WTC11 (cell line): ENCODE measurements around the gene SRM. TPM values are rescaled to one million over a fixed set of nuclear protein-coding genes. Genes with fewer than 3 reads are reported as not detected.
A peak's percentile ranks its signal among the peaks of the same experiment; 100 is the strongest.

Experiments used
- ATF1 ChIP-seq: sonication (generic); formaldehyde crosslinking; IDR thresholded peaks from 2 replicates; pipeline ENCODE4 v1.8.1; 2023; ENCODE audit warnings: mild to moderate bottlenecking, moderate library complexity, missing genetic modification reagents
- ESRRA ChIP-seq: sonication (generic); formaldehyde crosslinking; IDR thresholded peaks from 2 replicates; pipeline ENCODE4 v1.8.1; 2022; ENCODE audit warnings: mild to moderate bottlenecking, missing genetic modification reagents, borderline replicate concordance
- ETV6 ChIP-seq: sonication (generic); formaldehyde crosslinking; IDR thresholded peaks from 2 replicates; pipeline ENCODE4 v1.8.1; 2022; ENCODE audit warnings: mild to moderate bottlenecking, missing genetic modification reagents
- FOXP1 ChIP-seq: sonication (generic); formaldehyde crosslinking; IDR thresholded peaks from 2 replicates; pipeline ENCODE4 v1.8.0; 2022; ENCODE audit warnings: missing genetic modification reagents, mild to moderate bottlenecking, moderate library complexity, borderline replicate concordance
- GABPB1 ChIP-seq: sonication (generic); formaldehyde crosslinking; IDR thresholded peaks from 2 replicates; pipeline ENCODE4 v1.8.1; 2023; ENCODE audit warnings: mild to moderate bottlenecking, missing genetic modification reagents
- GRHL2 ChIP-seq: fragments of 250-450 bp; sonication (Bioruptor Pico); IDR thresholded peaks from 2 replicates; pipeline ENCODE4 v1.8.0; 2022; ENCODE audit warnings: mild to moderate bottlenecking, moderate library complexity; ENCODE audit not compliant: insufficient replicate concordance, severe bottlenecking
- JUN ChIP-seq: sonication (generic); formaldehyde crosslinking; IDR thresholded peaks from 2 replicates; pipeline ENCODE4 v1.8.0; 2023; ENCODE audit warnings: mild to moderate bottlenecking, missing genetic modification reagents
- KAT7 ChIP-seq: sonication (generic); formaldehyde crosslinking; IDR thresholded peaks from 2 replicates; pipeline ENCODE4 v1.8.1; 2023; ENCODE audit warnings: missing genetic modification reagents, mild to moderate bottlenecking, borderline replicate concordance
- NFATC4 ChIP-seq: fragments of 250-450 bp; sonication (Bioruptor Pico); IDR thresholded peaks from 2 replicates; pipeline ENCODE4 v1.9.0; 2021; ENCODE audit warnings: mild to moderate bottlenecking
- NFE2L1 ChIP-seq: sonication (generic); formaldehyde crosslinking; IDR thresholded peaks from 2 replicates; pipeline ENCODE4 v1.8.1; 2023; ENCODE audit warnings: missing genetic modification reagents
- NR2C2 ChIP-seq: sonication (generic); formaldehyde crosslinking; IDR thresholded peaks from 2 replicates; pipeline ENCODE4 v1.8.0; 2022; ENCODE audit warnings: mild to moderate bottlenecking, missing genetic modification reagents
- RORB ChIP-seq: fragments of 250-450 bp; sonication (Bioruptor Pico); IDR thresholded peaks from 2 replicates; pipeline ENCODE4 v1.9.0; 2021; ENCODE audit warnings: mild to moderate bottlenecking
- SMAD3 ChIP-seq: sonication (generic); formaldehyde crosslinking; IDR thresholded peaks from 2 replicates; pipeline ENCODE4 v1.8.0; 2022; ENCODE audit warnings: missing genetic modification reagents, mild to moderate bottlenecking, borderline replicate concordance
- ZNF219 ChIP-seq: sonication (generic); formaldehyde crosslinking; IDR thresholded peaks from 2 replicates; pipeline ENCODE4 v1.8.0; 2023; ENCODE audit warnings: missing genetic modification reagents, mild to moderate bottlenecking, borderline replicate concordance
- ZNF263 ChIP-seq: sonication (generic); formaldehyde crosslinking; IDR thresholded peaks from 2 replicates; pipeline ENCODE4 v1.8.1; 2022; ENCODE audit warnings: low read depth, mild to moderate bottlenecking, moderate library complexity, missing genetic modification reagents
- ZNF317 ChIP-seq: sonication (generic); formaldehyde crosslinking; IDR thresholded peaks from 2 replicates; pipeline ENCODE4 v1.8.1; 2023; ENCODE audit warnings: low read depth, mild to moderate bottlenecking, moderate library complexity, missing genetic modification reagents, borderline replicate concordance
- total RNA-seq: library from RNA; stranded (reverse); gene quantifications from 3 replicates; pipeline ENCODE4 v1.2.3, GENCODE V29; 2021
- TF ChIP-seq, protein P1 (sequence below): sonication (generic); formaldehyde crosslinking; IDR thresholded peaks from 2 replicates; pipeline ENCODE4 v1.8.1; 2023; ENCODE audit warnings: mild to moderate bottlenecking, moderate library complexity, missing genetic modification reagents
- TF ChIP-seq, protein P2 (sequence below): sonication (generic); formaldehyde crosslinking; IDR thresholded peaks from 2 replicates; pipeline ENCODE4 v1.8.1; 2022; ENCODE audit warnings: mild to moderate bottlenecking, moderate library complexity, missing genetic modification reagents
- TF ChIP-seq, protein P3 (sequence below): fragments of 250-450 bp; sonication (Bioruptor Pico); IDR thresholded peaks from 2 replicates; pipeline ENCODE4 v1.9.0; 2021; ENCODE audit warnings: mild to moderate bottlenecking
- TF ChIP-seq, protein P4 (sequence below): sonication (generic); formaldehyde crosslinking; IDR thresholded peaks from 2 replicates; pipeline ENCODE4 v1.8.1; 2022; ENCODE audit warnings: low read depth, mild to moderate bottlenecking, moderate library complexity, missing genetic modification reagents, borderline replicate concordance
- TF ChIP-seq, protein P5 (sequence below): sonication (generic); formaldehyde crosslinking; IDR thresholded peaks from 2 replicates; pipeline ENCODE4 v1.8.1; 2022; ENCODE audit warnings: low read depth, missing genetic modification reagents, borderline replicate concordance
- TF ChIP-seq, protein P6 (sequence below): sonication (generic); formaldehyde crosslinking; IDR thresholded peaks from 2 replicates; pipeline ENCODE4 v1.8.0; 2022; ENCODE audit warnings: mild to moderate bottlenecking, missing genetic modification reagents
- TF ChIP-seq, protein P7 (sequence below): sonication (generic); formaldehyde crosslinking; conservative IDR thresholded peaks from 2 replicates; pipeline ENCODE4 v1.8.1; 2022; ENCODE audit warnings: mild to moderate bottlenecking, missing genetic modification reagents
- TF ChIP-seq, protein P8 (sequence below): sonication (generic); formaldehyde crosslinking; IDR thresholded peaks from 2 replicates; pipeline ENCODE4 v1.8.0; 2023; ENCODE audit warnings: mild to moderate bottlenecking, missing genetic modification reagents
- TF ChIP-seq, protein P9 (sequence below): sonication (generic); formaldehyde crosslinking; IDR thresholded peaks from 2 replicates; pipeline ENCODE4 v1.8.1; 2023; ENCODE audit warnings: mild to moderate bottlenecking, missing genetic modification reagents, moderate library complexity

Gene SRM
- total RNA-seq, 1 experiment from 2014 or later: 200 TPM

DNA sequence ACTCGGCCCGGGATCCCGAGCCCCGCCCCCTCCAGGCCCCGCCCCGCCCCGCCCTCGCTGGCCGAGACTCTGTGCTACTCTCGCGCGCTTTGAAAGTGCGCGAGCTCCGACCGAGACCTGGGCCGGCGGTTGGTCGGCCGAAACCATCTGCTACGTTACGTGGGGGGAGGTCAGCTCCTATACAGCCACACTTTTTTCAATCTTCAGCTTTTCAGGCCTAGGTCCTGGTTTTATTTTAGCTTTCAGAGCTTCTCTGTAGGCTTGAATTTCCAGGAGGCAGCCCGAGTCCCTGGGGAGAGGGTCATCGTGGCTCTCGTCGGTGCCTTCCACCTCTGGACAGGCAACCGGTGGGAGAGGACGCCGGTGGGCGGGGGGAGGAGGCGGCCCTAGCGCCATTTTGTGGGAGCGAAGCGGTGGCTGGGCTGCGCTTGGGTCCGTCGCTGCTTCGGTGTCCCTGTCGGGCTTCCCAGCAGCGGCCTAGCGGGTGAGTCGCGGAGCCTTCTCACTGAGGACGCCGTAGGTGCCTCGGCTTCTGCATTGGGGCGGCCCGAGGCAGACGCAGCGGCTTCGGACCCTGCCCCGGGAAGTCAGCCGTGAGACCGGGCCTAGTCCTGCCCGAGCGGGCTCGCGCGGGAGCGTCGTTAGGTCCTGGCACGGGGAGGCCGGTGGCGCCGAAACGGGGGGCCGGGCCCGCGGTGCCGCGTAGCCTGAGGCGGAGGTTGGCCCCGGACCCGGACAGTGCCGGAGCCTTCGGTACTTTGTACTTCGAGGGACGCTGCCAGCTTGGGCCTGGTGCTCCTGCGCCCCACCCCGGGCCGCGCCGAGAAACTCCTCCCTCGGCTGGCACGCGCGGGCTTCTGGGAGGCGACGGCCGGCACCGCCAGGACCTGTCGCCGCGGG, 47.3 kb downstream of the SRM start, which contains the start of gene TARDBP (continued):
- TF ChIP-seq, protein P1, sequence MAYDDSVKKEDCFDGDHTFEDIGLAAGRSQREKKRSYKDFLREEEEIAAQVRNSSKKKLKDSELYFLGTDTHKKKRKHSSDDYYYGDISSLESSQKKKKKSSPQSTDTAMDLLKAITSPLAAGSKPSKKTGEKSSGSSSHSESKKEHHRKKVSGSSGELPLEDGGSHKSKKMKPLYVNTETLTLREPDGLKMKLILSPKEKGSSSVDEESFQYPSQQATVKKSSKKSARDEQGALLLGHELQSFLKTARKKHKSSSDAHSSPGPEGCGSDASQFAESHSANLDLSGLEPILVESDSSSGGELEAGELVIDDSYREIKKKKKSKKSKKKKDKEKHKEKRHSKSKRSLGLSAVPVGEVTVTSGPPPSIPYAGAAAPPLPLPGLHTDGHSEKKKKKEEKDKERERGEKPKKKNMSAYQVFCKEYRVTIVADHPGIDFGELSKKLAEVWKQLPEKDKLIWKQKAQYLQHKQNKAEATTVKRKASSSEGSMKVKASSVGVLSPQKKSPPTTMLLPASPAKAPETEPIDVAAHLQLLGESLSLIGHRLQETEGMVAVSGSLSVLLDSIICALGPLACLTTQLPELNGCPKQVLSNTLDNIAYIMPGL: peak; percentile 72; the same call in 1 of the 2 replicates
- peak; percentile 74; the same call in 1 of the 2 replicates for TF ChIP-seq ESRRA (CRISPR knock-in tag)
- TF ChIP-seq, protein P2, sequence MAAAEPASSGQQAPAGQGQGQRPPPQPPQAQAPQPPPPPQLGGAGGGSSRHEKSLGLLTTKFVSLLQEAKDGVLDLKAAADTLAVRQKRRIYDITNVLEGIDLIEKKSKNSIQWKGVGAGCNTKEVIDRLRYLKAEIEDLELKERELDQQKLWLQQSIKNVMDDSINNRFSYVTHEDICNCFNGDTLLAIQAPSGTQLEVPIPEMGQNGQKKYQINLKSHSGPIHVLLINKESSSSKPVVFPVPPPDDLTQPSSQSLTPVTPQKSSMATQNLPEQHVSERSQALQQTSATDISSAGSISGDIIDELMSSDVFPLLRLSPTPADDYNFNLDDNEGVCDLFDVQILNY (CRISPR knock-in tag): 0 out of 2 replicates have a peak, but pooled peaks have one; percentile 17
- TF ChIP-seq RORB (CRISPR knock-in tag): no peak
- peak; percentile 34 for TF ChIP-seq GABPB1 (CRISPR knock-in tag)
- TF ChIP-seq ZNF317 (CRISPR knock-in tag): no peak
- TF ChIP-seq, protein P3, sequence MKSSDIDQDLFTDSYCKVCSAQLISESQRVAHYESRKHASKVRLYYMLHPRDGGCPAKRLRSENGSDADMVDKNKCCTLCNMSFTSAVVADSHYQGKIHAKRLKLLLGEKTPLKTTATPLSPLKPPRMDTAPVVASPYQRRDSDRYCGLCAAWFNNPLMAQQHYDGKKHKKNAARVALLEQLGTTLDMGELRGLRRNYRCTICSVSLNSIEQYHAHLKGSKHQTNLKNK: no peak
- TF ChIP-seq, protein P4, sequence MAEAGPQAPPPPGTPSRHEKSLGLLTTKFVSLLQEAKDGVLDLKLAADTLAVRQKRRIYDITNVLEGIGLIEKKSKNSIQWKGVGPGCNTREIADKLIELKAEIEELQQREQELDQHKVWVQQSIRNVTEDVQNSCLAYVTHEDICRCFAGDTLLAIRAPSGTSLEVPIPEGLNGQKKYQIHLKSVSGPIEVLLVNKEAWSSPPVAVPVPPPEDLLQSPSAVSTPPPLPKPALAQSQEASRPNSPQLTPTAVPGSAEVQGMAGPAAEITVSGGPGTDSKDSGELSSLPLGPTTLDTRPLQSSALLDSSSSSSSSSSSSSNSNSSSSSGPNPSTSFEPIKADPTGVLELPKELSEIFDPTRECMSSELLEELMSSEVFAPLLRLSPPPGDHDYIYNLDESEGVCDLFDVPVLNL (CRISPR knock-in tag): peak; percentile 76
- TF ChIP-seq GRHL2: no peak
- peak; percentile 92 for TF ChIP-seq FOXP1 (CRISPR knock-in tag)
- TF ChIP-seq KAT7 (CRISPR knock-in tag): peak; percentile 84; the same call in 1 of the 2 replicates
- no peak for TF ChIP-seq SMAD3
- TF ChIP-seq NFATC4 (CRISPR knock-in tag): no peak
- TF ChIP-seq, protein P5, sequence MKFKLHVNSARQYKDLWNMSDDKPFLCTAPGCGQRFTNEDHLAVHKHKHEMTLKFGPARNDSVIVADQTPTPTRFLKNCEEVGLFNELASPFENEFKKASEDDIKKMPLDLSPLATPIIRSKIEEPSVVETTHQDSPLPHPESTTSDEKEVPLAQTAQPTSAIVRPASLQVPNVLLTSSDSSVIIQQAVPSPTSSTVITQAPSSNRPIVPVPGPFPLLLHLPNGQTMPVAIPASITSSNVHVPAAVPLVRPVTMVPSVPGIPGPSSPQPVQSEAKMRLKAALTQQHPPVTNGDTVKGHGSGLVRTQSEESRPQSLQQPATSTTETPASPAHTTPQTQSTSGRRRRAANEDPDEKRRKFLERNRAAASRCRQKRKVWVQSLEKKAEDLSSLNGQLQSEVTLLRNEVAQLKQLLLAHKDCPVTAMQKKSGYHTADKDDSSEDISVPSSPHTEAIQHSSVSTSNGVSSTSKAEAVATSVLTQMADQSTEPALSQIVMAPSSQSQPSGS (CRISPR knock-in tag): no peak; the same call in 1 of the 2 replicates
- TF ChIP-seq, protein P6, sequence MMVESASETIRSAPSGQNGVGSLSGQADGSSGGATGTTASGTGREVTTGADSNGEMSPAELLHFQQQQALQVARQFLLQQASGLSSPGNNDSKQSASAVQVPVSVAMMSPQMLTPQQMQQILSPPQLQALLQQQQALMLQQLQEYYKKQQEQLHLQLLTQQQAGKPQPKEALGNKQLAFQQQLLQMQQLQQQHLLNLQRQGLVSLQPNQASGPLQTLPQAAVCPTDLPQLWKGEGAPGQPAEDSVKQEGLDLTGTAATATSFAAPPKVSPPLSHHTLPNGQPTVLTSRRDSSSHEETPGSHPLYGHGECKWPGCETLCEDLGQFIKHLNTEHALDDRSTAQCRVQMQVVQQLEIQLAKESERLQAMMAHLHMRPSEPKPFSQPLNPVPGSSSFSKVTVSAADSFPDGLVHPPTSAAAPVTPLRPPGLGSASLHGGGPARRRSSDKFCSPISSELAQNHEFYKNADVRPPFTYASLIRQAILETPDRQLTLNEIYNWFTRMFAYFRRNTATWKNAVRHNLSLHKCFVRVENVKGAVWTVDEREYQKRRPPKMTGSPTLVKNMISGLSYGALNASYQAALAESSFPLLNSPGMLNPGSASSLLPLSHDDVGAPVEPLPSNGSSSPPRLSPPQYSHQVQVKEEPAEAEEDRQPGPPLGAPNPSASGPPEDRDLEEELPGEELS (CRISPR knock-in tag): peak; percentile 68
- no peak for TF ChIP-seq ATF1 (CRISPR knock-in tag)
- TF ChIP-seq ZNF219 (CRISPR knock-in tag): peak; percentile 80; the same call in 1 of the 2 replicates
- TF ChIP-seq NFE2L1 (CRISPR knock-in tag): 0 out of 2 replicates have a peak, but pooled peaks have one; percentile 44
- TF ChIP-seq ETV6 (CRISPR knock-in tag): no peak
- TF ChIP-seq NR2C2 (CRISPR knock-in tag): no peak
- TF ChIP-seq, protein P7, sequence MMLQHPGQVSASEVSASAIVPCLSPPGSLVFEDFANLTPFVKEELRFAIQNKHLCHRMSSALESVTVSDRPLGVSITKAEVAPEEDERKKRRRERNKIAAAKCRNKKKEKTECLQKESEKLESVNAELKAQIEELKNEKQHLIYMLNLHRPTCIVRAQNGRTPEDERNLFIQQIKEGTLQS (CRISPR knock-in tag): peak; percentile 42; the same call in 1 of the 2 replicates
- TF ChIP-seq JUN (CRISPR knock-in tag): peak; percentile 96
- TF ChIP-seq, protein P8, sequence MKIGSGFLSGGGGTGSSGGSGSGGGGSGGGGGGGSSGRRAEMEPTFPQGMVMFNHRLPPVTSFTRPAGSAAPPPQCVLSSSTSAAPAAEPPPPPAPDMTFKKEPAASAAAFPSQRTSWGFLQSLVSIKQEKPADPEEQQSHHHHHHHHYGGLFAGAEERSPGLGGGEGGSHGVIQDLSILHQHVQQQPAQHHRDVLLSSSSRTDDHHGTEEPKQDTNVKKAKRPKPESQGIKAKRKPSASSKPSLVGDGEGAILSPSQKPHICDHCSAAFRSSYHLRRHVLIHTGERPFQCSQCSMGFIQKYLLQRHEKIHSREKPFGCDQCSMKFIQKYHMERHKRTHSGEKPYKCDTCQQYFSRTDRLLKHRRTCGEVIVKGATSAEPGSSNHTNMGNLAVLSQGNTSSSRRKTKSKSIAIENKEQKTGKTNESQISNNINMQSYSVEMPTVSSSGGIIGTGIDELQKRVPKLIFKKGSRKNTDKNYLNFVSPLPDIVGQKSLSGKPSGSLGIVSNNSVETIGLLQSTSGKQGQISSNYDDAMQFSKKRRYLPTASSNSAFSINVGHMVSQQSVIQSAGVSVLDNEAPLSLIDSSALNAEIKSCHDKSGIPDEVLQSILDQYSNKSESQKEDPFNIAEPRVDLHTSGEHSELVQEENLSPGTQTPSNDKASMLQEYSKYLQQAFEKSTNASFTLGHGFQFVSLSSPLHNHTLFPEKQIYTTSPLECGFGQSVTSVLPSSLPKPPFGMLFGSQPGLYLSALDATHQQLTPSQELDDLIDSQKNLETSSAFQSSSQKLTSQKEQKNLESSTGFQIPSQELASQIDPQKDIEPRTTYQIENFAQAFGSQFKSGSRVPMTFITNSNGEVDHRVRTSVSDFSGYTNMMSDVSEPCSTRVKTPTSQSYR (CRISPR knock-in tag): no peak; the same call in 1 of the 2 replicates
- TF ChIP-seq ZNF263 (CRISPR knock-in tag): 0 out of 2 replicates have a peak, but pooled peaks have one; percentile 43
- TF ChIP-seq, protein P9, sequence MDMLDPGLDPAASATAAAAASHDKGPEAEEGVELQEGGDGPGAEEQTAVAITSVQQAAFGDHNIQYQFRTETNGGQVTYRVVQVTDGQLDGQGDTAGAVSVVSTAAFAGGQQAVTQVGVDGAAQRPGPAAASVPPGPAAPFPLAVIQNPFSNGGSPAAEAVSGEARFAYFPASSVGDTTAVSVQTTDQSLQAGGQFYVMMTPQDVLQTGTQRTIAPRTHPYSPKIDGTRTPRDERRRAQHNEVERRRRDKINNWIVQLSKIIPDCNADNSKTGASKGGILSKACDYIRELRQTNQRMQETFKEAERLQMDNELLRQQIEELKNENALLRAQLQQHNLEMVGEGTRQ: no peak
